Measurements from ENCODE around the gene RABGGTB.

The RABGGTB gene

GRCh38 chr1:75841421-75841820, 55.4 kb downstream of the RABGGTB start:
- TF ChIP-seq FOXP2 (optimal IDR thresholded peaks at IDR 0.05; ENCODE audit: borderline replicate concordance, extremely low read depth, extremely low read length, insufficient read depth) (no peak), TAF1 (IDR thresholded peaks at IDR 0.05; ENCODE audit: borderline replicate concordance, insufficient read depth, low read length) (no peak), POLR2AphosphoS5 (IDR thresholded peaks at IDR 0.05; ENCODE audit: low read depth, low read length) (no peak), REST (IDR thresholded peaks at IDR 0.05; ENCODE audit: insufficient read depth in 1 of 2, low read depth in 2 of 2, low read length in 2 of 2) (no peak), SIN3A (IDR thresholded peaks at IDR 0.05; ENCODE audit: borderline replicate concordance, insufficient read depth, low read length) (no peak)

Data from PFSK-1 (cell line).